HG03196 (cell line): Measurements from ENCODE around the gene SEMA4D.

ENCODE experiments used
- ATAC-seq: cut with Tn5 transposase; IDR thresholded peaks from one replicate; pipeline ENCODE4 v1.9.1; 2021; ENCODE audit not compliant: unreplicated experiment

Gene SEMA4D

DNA sequence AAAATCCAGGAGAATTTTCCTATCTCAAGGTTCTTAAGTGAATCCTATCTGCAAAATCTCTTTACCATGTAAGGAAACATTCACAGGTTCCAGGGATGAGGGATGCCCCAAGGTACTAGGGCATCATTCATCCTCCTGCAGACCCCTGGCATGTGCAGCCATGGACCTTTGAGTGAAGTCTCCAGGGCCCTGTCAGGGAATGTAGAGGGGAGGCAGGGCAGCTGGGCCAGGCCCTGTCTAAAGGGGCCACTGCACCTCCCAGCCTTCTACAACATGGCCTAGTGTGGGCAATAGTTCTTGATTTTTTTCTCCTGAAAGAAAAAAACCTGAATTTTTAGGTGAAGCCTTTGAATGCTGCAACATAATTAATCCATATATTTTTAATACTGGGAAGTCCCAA lies 63.3 kb downstream of the SEMA4D start:
- no peak for ATAC-seq

- ATAC-seq: no peak
Observed at GRCh38 chr9:89433826-89434225, 64.1 kb downstream of the SEMA4D start.

DNA sequence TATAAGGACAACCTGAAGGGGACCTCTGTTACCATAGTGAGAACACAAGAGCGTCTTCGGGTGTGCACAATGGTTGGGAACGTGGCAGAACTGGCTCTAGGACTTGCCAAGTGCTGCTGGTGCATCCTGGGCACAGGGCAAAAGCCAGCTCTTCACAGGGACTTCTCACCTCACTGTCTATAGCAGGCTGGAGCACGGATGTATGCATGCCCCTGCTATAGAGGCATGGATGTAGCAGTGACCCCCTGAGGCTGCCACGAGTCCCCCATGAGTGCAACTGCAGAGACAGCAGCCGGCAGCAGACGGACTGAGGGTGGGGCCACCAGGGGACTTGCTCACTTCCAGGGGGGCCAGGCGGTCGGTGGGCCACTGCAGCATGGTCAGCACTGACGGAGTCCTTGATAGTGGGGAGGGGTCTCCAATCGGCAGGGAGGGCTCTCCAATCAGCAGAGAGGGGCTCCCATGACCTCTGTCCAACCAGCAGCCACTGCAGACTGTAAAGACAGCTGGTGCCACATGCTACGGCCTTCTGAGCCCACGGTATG lies 64.9 kb downstream of the SEMA4D start:
- no peak for ATAC-seq

DNA sequence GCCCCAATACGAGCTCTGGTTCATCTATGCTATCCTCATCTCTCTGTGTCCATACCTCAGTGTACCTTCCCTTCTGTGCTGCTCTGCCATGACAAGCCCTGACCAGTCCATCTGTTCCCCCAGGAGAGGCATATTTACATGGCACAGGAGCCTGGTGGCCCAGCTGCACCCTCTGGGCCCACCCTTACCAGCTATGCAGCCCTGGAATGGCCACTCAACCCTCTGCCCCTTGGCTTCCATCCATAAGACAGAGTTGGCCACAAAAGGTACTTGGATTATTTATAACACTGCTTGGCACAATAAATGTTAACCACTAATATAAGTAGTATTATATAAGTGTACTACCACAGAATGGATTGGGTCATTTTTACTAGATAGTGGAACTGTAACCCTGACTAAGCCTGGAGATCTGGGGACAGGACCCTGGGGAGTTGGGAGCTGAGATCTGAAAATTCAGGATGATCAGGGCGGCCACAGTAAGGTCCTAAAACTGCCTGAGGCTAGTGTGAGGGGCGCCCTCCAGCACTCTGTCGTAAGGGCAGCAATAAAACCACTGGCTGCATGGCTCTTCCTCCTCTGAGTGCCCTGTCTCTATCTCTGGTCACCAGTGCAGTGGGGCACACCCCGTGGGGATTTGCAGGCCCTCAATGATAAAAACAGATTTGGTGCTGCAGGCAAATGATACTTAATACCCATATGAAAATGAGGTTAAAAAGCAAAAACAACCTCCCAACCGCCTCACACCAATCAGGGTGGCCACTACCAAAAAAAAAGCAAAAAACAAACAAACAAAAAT lies 65.8 kb downstream of the SEMA4D start:
- ATAC-seq: no peak

- ATAC-seq: no peak
Observed at GRCh38 chr9:89430995-89431394, 66.9 kb downstream of the SEMA4D start.

- no peak for ATAC-seq
Observed at GRCh38 chr9:89428901-89429890, 68.7 kb downstream of the SEMA4D start.

DNA sequence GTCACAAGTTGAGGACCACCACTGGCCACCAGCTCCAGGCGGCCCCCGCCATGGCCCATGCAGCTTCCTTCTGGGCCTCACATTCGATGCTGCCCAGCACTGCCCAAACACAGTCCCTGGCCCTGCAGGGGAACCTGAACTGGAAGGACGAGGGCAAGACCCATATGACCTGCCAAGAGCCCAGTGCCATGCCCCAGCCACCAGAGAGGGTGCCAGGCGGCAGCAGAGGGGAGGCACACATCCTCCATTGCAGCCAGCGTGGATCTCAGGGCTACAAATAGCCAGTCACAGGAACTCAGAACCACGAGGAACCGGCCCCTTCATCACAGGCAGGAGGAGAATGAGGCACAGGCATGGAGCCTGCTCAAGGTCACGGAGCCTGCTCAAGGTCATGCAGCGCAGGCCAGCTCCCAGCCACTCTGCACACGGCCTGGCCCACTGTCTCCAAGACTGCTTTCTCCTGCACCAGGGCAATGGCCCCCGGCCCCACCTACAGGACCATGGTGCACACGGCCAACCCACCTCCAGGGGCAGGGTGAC lies 69.6 kb downstream of the SEMA4D start:
- ATAC-seq: no peak

DNA sequence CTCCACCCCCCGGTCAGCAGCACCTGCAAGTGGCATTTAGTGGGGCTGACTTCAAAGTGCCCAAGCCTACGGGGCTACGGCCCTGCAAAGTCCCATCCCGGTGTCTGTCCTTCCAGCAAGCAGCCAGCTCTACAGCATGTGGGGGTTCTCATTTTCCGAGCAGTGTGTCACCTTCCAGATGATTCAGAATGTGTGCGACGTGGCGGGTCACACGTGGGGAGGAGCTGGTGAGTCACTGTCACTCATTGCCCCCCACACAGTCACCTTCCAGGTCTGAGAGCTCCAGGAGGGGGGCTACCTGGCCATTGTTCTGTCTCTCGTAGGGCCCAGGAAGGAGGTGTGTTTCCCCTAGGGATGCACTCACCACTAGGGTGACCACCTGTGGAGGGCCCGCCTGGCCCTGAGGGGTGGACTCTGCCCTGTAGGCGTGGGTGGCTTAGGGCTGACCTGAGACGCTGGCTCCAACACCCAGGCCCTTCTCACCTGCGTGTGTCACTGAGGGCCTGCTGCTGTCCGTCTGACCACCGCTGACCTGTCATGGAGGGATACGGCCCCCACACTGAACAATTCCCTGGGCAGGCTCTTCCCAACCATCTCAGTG lies 70.2 kb downstream of the SEMA4D start:
- no peak for ATAC-seq

- peak; percentile 72 for ATAC-seq
Observed at GRCh38 chr9:89426384-89426961, 71.4 kb downstream of the SEMA4D start.

DNA sequence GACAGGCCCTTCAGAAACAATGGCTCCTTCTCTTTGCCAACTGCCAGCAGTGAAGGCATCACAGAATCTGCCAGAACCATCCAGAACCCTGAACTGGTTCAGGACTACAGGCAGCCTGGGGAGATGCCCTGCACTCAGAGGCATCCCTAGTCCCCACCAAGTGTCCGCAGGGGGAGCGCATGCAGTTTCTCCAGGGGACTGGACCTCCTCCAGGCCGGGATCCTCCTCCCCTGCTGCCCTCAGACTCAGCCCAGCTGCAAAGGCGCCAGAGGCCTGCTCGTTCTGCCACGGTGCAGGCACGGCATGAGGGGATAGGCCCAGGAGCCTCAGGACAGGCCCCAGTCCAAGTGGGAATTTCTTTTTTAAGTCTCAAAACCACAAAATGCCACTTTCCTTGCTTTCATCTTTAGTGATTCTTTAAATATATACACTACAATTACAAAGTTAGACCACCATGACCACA lies 72.0 kb downstream of the SEMA4D start:
- no peak for ATAC-seq

DNA sequence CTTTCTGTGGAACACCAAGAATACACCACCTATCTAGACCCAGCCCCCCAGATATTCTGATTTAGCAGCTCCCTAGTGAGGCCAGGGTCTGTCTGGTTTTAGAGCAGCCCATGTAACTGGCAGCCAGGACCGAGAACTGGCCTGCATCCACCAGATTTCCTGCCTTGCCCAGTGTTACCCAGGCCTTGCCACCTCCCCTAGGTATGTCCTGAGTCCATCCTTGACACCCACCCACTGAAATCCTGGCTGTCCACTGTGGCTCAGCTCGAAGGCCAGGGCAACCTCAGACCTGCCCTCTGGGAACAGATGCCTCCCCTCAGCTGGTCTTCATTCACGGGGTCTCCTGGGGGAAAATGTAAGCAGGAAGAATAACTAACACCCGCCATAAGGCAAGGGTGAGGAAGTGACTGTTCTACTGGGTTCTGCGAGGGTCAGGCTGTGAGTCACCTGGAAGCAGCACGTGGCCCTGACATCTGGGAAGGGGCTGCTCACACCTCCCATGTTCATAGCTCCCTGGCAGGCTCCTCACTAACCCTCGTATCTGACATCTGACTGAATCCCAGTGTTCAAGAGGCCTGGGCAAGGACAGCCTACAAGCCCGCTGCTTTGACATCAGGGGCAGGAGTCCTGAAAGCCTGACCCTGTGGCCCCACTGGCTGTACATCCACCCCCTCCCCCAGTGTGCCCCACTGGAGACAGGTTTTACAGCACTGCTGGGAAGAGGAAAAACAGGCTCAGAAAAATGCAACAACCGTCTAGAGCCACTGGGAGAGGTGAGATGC lies 72.7 kb downstream of the SEMA4D start:
- no peak for ATAC-seq

DNA sequence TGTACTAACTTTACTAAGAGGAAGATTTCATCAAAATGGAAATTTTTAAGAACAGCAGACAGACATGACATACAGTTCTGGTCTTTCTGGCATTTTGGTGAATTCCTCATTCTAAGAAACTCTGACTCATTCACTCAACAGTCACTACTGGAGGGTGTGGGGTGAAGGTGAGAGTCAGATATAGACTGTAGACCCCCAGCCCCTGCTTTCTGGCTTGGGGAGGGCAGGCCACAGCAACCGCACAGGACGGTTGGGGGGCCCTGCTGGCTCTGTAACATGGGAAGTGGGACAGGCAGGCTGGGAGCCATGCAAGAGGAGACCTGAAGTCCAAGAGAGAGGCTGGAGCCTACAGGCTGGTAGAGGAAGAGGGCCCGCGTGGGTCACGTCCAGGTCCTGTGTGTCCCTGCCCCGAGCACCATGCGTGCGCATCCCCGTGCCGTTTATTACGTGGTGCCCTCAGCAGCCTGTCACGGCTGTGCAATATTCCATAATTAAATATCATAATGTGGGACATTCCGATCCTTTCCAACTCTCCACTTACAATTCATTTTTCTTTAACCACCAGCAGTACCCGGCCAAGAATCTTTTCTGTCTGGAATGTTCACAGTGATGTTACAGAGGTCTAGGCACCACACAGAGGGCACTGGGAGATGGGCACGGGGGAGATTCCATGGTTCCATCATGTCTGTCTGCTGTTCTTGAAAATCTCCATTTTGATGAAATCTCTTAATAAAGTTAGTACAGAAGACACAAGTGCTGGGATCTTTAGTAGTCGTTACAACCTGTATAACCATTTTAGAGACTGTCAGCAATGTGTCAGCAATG lies 75.5 kb downstream of the SEMA4D start:
- ATAC-seq: no peak

DNA sequence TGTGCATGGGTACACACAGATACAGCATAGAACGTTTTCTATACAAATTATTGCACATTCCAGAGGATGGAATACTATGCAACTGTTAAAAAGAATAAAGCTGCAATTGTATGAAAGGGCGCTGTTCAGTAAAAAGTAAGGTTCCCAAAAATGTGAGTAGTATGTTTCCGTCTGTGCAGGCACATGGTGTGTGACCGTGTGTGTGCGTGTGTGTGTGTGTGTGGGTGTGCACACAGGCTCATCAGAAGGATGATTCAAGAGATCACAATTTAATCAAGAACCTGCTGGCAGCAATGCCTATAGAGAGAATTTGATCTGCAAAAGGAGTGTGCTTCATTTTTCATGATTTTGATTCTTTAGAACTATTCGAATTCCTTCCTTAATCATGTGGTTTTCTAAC lies 76.3 kb downstream of the SEMA4D start:
- ATAC-seq: no peak

DNA sequence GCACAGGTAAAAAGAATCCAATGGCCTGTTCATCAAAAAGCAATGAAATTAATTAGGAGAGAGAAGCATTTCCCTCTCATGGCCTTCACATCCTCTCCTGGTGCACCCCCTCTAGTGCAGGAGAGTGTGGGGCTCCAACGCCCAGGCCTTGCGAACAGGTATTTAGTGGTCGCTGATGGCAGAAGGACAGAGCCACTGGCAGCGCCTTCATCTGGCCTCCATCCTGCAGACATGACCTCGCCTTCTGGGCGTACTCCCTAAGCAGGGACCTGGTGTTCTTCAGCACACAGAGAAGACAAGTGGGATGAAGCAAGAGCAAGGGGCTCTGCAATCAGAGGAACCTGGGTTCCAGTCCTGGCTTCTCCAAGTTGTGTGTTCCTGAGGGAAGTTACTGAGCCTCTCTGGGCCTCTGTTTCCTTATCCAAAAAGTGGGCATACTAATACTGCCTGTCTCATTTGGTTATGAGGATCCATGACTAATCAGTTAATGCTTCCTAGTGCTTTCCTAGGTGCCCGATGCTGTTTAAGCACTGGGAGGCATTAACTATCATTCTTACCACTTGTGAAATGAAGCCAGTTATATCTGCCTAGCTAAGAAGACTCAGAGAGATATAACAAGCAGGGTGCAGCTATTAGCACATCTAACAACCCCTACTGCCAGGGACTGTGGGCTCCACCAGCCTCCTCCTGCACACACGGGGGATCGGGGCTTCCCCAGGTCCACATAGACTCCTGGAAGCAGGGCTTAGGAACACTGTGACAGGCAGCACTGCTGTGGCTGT lies 77.3 kb downstream of the SEMA4D start:
- ATAC-seq: no peak

DNA sequence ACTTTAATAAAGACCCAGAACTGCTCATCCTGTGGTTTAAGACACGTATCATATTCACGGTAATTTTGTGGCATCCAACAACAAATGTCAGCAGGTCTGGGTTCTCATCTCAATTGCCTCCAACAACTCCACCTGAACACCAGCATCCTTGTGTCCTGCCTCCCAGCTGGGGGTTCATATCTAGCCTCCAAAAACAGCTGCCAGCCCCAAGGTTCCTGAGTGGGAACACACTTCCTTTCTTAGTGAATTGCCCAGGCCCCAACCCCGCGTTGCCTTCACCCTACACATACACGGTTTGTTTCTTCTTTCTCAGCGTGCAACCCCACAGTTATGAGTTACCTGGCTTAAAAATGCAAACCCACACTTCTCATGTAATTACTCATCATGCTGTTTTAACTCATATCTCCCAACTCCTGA lies 77.9 kb downstream of the SEMA4D start:
- no peak for ATAC-seq

DNA sequence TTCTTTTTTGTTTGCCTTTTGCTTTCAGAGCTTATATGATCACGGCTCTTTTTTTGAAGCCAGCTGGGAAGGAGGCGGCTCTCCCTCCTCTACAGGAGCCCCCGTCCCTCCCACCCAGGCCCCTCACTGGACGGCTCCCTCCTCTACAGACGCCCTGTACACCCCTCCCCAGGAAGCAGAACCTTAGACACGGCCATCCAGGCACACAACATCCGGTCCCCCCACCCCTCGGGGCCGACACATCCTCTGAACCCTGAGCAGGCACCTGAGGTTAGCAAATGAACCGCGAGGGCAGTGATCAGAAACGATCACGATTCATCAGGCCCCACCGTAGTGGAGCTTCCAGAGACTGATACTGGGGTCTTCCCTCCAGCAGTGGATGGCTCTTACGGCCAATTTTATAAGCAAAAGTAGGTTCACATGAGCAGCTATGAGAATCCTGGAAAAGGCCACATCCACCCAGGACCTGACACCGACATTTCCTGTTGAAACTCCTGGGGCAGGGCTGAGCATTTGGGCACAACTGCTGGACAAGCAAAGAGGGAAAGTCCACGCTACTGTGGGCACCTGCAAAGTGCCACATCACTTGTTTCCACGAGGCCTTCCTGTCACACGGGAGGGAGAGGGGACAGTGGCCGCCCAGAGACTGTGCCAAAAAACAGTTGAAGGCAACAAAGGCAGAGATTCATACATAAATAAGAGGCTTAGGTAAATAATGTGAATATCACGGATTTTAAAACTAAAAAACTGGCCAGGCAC lies 78.9 kb downstream of the SEMA4D start:
- peak; percentile 71 for ATAC-seq

DNA sequence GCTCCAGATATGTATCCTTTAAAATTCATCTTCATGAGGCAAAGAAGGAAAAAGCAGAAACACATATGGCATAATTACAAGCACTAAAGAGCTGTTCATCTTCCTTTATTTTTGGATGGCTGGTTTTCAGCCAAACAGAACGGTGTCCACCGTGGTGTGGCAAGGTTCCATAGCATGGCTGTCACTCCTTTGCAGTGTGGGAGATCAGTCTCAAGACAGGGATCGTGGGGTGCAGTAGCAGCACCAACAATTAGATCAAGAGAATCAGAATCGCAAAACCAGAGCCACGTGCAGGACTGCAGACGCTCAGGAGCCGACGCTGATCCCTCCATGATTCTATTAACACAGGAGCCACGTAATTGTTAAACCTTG lies 79.5 kb downstream of the SEMA4D start:
- ATAC-seq: no peak
